Endodermal cell (in vitro differentiated cells): ENCODE measurements around the gene NCKIPSD. TPM values are rescaled to one million over a fixed set of nuclear protein-coding genes. Genes with fewer than 3 reads are reported as not detected.
A peak's percentile ranks its signal among the peaks of the same experiment; 100 is the strongest.

ENCODE experiments used
- DNase-seq: peaks from one replicate; pipeline ENCODE4 v3.0.0-alpha.2; 2017
- H3K27ac ChIP-seq: 2 replicates; pipeline ENCODE4 v1.5.1; 2013; ENCODE audit warnings: mild to moderate bottlenecking, low read depth, low read length, moderate library complexity
- H3K27me3 ChIP-seq: 2 replicates; pipeline ENCODE4 v1.6.1; 2013; ENCODE audit warnings: mild to moderate bottlenecking, low read length, moderate library complexity; ENCODE audit not compliant: insufficient read depth, control insufficient read depth, poor library complexity, severe bottlenecking
- H3K36me3 ChIP-seq: 2 replicates; pipeline ENCODE4 v1.7.0; 2013; ENCODE audit warnings: mild to moderate bottlenecking, low read length, moderate library complexity; ENCODE audit not compliant: control insufficient read depth, insufficient read depth
- H3K4me1 ChIP-seq: one replicate; pipeline ENCODE4 v1.7.0; 2013; ENCODE audit warnings: low read length; ENCODE audit not compliant: control insufficient read depth, insufficient read depth
- H3K4me3 ChIP-seq: 2 replicates; pipeline ENCODE4 v1.5.1; 2013; ENCODE audit warnings: mild to moderate bottlenecking, low read length, moderate library complexity
- H3K9ac ChIP-seq: 2 replicates; pipeline ENCODE4 v1.6.1; 2013; ENCODE audit warnings: mild to moderate bottlenecking, low read length, moderate library complexity; ENCODE audit not compliant: poor library complexity, severe bottlenecking; ENCODE audit errors: extremely low read depth
- H3K9me3 ChIP-seq: 2 replicates; pipeline ENCODE4 v1.6.1; 2013; ENCODE audit warnings: mild to moderate bottlenecking, low read length, moderate library complexity; ENCODE audit not compliant: control insufficient read depth
- H3K27ac Mint-ChIP-seq: 2 replicates; pipeline ENCODE4 v1.8.0; 2020; ENCODE audit warnings: mixed read lengths
- H3K27me3 Mint-ChIP-seq: 2 replicates; pipeline ENCODE4 v1.8.0; 2021; ENCODE audit warnings: mild to moderate bottlenecking, mixed read lengths; ENCODE audit not compliant: insufficient read depth
- H3K36me3 Mint-ChIP-seq: 2 replicates; pipeline ENCODE4 v1.8.0; 2020; ENCODE audit warnings: low read depth, mixed read lengths
- H3K4me1 Mint-ChIP-seq: 2 replicates; pipeline ENCODE4 v1.8.0; 2020; ENCODE audit warnings: mixed read lengths
- H3K4me3 Mint-ChIP-seq: 2 replicates; pipeline ENCODE4 v1.8.0; 2020; ENCODE audit warnings: mild to moderate bottlenecking, moderate library complexity, mixed read lengths
- H3K9me3 Mint-ChIP-seq: 2 replicates; pipeline ENCODE4 v1.8.0; 2020; ENCODE audit warnings: mild to moderate bottlenecking, mixed read lengths
- CTCF ChIP-seq: fragments of 200-600 bp; sonication (generic); conservative IDR thresholded peaks from 2 replicates; pipeline ENCODE4 v1.5.0; 2021; ENCODE audit warnings: antibody characterized with exemption, mild to moderate bottlenecking
- WGBS, 2 experiments: methylation state at CpG; one replicate each; pipeline versions ENCODE4 v1.1.5 to v1.1.7; 2013; ENCODE audit warnings: missing lambda C conversion rate in 2 of 2, mixed read lengths in 1 of 2; ENCODE audit not compliant: insufficient coverage in 1 of 2, insufficient read length in 1 of 2; 5-methylcytosine and 5-hydroxymethylcytosine counted together
- total RNA-seq, 2 donors: library from RNA; stranded (reverse); fragmentation: NEBNext Ultra II Directional in 1 of 2; extraction: Animal tissue kit (Norgen Biotek cat#: 25700) in 1 of 2; gene quantifications; 2 replicates in 1 of 2; 3 replicates in 1 of 2; pipeline ENCODE4 v1.2.1, GENCODE V29; 2021

The NCKIPSD gene
- total RNA-seq, 2 donors from 2014 or later: 30.9 to 32.5 TPM

- Histone ChIP-seq H3K27ac (no peak overlapping the region), H3K4me1 (no peaks in the 10 kb centered on the region), H3K4me3 (no peak overlapping the region), H3K27me3 (no peaks in the 10 kb centered on the region), H3K9ac (no peak overlapping the region), H3K9me3 (no peaks in the 10 kb centered on the region), H3K36me3 (peaks cover 29% of the 10 kb centered on the region)
- DNase-seq: no peak
- peaks cover 48% of the 10 kb centered on the region for H3K36me3 Mint-ChIP-seq
- H3K4me3 Mint-ChIP-seq: peak overlapping the region; percentile 46
- H3K9me3 Mint-ChIP-seq: no peaks in the 10 kb centered on the region
- no peak overlapping the region for H3K27ac Mint-ChIP-seq
- no peak for TF ChIP-seq CTCF
- 96 to 98% methylated on average over 9 to 12 of the region's 12 CpGs for WGBS, 2 experiments
- H3K4me1 Mint-ChIP-seq: no peaks in the 10 kb centered on the region
- peaks cover 24% of the 10 kb centered on the region for H3K27me3 Mint-ChIP-seq
Measured at GRCh38 chr3:48655063-48655462, 30.7 kb downstream of the NCKIPSD start.

- Mint-ChIP-seq H3K4me1 (no peaks in the 10 kb centered on the region), H3K27me3 (peaks cover 18% of the 10 kb centered on the region), H3K36me3 (peaks cover 33% of the 10 kb centered on the region), H3K9me3 (no peaks in the 10 kb centered on the region), H3K4me3 (no peak overlapping the region), H3K27ac (no peak overlapping the region)
- TF ChIP-seq CTCF: no peak
- no peaks in the 10 kb centered on the region for H3K9me3 ChIP-seq
- no peak for DNase-seq
- H3K4me1 ChIP-seq: no peaks in the 10 kb centered on the region
- H3K4me3 ChIP-seq: no peak overlapping the region
- no peak overlapping the region for H3K9ac ChIP-seq
- 96 to 97% methylated on average over 14 to 15 of the region's 15 CpGs for WGBS, 2 experiments
- no peaks in the 10 kb centered on the region for H3K27me3 ChIP-seq
- peaks cover 12% of the 10 kb centered on the region for H3K36me3 ChIP-seq
- H3K27ac ChIP-seq: no peak overlapping the region
Measured at GRCh38 chr3:48652923-48653715, 32.6 kb downstream of the NCKIPSD start.

DNA sequence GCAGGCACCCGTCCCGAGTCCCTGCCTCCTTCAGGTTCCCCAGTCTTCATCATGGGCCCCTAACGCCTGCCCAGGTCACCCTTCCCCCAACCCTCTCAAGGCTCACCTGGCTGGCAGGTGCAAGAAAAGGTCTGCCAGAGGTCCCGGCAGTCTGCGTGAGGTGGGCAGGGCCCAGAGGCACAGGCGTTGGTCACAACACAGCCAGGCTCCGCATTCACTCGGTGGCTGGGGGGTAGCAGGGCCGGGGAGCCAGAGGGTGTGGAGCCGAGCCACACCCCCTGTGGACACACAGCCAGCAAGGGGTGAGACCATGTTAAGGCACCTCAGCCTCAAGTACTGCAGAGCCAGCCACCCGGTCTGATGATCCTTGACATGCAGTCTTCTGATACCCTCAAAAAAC lies 33.9 kb downstream of the NCKIPSD start:
- no peak for TF ChIP-seq CTCF
- WGBS, 2 experiments: 90 to 97% methylated on average over 7 to 11 of the region's 11 CpGs
- H3K9ac ChIP-seq: no peak overlapping the region
- Mint-ChIP-seq H3K4me3 (no peak overlapping the region), H3K27ac (no peak overlapping the region), H3K27me3 (peaks cover 5% of the 10 kb centered on the region), H3K9me3 (no peaks in the 10 kb centered on the region), H3K4me1 (no peaks in the 10 kb centered on the region), H3K36me3 (peaks cover 28% of the 10 kb centered on the region)
- H3K9me3 ChIP-seq: no peaks in the 10 kb centered on the region
- no peak for DNase-seq
- H3K4me1 ChIP-seq: no peaks in the 10 kb centered on the region
- no peak overlapping the region for H3K4me3 ChIP-seq
- no peak overlapping the region for H3K27ac ChIP-seq
- peaks cover 12% of the 10 kb centered on the region for H3K36me3 ChIP-seq
- H3K27me3 ChIP-seq: no peaks in the 10 kb centered on the region
